Cardiac fibroblast (primary cell): ENCODE data around the gene PAN2.
"Not testable (repeated sequence)": the region's sequence is repeated elsewhere in the genome, so short reads cannot be mapped to it uniquely, and the experiment has no call there.

Experiments used
- DNase-seq, 2 donors: peaks; one replicate each; pipeline versions ENCODE4 v3.0.0 to v3.0.0-alpha.2; 2010; ENCODE audit warnings: low read depth in 2 of 2
- H3K4me3 ChIP-seq, 2 donors: replicated peaks in 1 of 2; 1 replicate in 1 of 2; 2 replicates in 1 of 2; pipeline ENCODE4 v1.5.1; 2011; ENCODE audit warnings: low read depth in 2 of 2, low read length in 2 of 2, mild to moderate bottlenecking in 2 of 2, moderate library complexity in 1 of 2
- TF ChIP-seq, protein P1 (sequence below): IDR thresholded peaks from one replicate; pipeline ENCODE4 v1.5.1; 2011; ENCODE audit warnings: low read depth, mild to moderate bottlenecking, low read length, inconsistent platforms

PAN2 gene

GRCh38 chr12:56359851-56360767, 26.3 kb upstream of the PAN2 start, which contains the start of gene STAT2:
Gene STAT2, minus strand, starts transcription at chr12:56360107. Its CDS starts 3,536 bp downstream, at chr12:56356571.
- DNase-seq = peak; percentile 100
- TF ChIP-seq, protein P1, sequence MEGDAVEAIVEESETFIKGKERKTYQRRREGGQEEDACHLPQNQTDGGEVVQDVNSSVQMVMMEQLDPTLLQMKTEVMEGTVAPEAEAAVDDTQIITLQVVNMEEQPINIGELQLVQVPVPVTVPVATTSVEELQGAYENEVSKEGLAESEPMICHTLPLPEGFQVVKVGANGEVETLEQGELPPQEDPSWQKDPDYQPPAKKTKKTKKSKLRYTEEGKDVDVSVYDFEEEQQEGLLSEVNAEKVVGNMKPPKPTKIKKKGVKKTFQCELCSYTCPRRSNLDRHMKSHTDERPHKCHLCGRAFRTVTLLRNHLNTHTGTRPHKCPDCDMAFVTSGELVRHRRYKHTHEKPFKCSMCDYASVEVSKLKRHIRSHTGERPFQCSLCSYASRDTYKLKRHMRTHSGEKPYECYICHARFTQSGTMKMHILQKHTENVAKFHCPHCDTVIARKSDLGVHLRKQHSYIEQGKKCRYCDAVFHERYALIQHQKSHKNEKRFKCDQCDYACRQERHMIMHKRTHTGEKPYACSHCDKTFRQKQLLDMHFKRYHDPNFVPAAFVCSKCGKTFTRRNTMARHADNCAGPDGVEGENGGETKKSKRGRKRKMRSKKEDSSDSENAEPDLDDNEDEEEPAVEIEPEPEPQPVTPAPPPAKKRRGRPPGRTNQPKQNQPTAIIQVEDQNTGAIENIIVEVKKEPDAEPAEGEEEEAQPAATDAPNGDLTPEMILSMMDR = no peak
- H3K4me3 ChIP-seq = peak within 1 kb of the TSS; percentile 76 to 86

DNA sequence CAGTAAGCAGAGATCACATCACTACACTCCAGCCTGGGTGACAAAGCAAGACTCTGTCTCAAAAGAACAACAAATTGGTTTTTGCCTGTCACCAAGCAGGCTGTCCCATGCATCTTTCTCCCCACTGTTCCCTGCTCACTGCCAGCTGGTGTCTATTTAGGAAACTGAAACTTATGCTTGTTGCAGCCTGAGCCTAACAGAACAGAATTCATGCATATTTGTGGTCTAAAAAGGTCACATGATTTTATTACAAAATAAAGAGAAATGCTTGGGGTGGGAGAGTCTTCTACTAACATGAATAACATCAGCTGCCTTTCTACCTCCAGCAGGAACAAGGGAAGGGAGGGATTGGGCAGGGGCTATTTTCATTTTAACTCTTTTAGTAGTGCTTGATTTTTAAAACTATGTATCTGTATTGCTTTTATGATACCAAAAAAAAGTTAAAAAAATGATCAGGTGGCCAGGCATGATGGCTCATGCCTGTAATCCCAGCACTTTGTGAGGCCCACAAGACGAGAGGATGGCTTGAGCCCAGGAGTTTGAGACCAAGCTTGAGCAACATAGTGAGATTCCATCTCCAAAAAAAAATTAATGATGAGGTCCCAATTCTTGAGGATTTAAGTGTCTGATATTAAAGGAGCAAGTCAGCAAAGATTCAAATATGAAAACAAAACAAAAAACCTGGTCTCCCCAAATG, 25.2 kb upstream of the PAN2 start:
- H3K4me3 ChIP-seq = peak overlapping the region; percentile 76 to 86
- peak; percentile 82 to 88 for DNase-seq
- TF ChIP-seq, protein P1 = no peak

DNA sequence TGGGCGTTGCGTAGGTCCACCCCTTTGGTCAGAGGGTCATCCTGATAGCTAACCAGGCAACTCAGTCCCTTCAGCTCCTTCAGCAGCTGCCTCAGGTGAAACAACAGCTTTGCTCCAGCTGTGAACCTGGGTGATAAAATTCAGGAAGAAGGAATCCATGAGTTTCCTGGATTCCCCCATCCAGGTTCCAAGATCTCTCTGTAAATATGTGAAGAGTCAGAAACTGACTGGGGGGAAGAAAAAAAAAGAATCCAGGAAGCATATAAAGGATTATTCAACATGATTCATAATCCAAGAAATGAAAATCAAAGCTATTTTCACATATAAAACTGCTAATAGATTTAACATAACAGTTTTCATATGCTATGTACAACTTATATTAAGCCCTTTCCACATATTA, 17.5 kb upstream of the PAN2 start:
- DNase-seq = no peak
- TF ChIP-seq, protein P1 = no peak
- H3K4me3 ChIP-seq = no peak overlapping the region

GRCh38 chr12:56350662-56351061, 16.9 kb upstream of the PAN2 start:
- no peak for DNase-seq
- TF ChIP-seq, protein P1 = no peak
- no peak overlapping the region for H3K4me3 ChIP-seq

DNA sequence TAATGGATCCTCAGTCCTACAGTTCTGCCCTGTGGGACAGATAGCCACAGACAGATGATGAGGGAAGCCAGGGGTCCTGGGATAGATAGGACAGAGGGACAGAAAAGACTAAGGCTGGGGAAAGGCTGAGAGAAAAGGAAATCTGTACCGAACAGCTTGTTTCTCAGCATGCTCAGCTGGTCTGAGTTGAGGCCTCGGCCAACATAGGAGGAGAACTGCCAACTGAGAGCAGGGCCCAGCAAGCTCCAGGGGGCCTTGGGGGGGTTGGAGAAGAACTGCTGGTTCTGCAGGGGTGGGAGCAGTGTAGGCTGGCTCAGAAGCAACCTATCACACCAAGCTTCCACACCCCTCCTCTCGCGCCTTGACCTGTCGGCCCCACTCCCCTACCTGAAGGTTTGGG, 15.0 kb upstream of the PAN2 start:
- DNase-seq = no peak
- no peak overlapping the region for H3K4me3 ChIP-seq
- TF ChIP-seq, protein P1 = no peak

DNA sequence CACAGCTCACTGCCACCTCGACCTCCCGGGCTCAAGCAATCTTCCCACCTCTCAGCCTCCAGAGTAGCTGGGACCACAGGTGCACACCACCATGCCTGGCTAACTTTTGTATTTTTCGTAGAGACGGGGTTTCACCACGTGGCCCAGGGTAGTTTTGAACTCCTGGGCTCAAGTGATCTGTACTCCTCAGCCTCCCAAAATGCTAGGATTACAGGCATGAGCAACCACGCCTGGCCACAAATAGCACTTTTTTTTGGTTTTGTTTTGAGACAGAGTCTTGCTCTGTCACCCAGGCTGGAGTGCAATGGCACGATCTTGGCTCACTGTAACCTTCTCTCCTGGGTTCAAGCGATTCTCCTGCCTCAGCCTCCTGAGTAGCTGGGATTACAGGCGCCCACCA, 13.5 kb upstream of the PAN2 start:
- H3K4me3 ChIP-seq, DNase-seq: not testable (repeated sequence)

DNA sequence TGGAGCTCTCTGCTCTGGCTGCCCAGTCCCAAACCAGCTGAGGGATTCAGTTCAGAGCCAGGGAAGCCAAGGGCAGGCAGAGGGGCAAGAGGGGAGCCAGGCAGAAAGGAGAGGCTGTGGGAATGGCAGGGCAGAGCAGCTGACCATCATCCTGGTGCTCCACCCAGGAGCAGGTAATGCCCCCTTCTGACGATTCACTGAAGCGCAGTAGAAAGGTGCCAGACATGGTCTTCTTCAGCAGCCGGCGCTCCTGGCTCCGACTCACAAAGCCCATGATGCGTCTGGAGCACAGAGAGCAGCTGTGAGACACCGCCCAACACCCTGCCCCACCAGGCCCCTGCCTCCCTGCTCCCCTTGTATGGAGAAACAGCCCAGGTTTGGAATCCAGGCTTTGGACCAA, 12.9 kb upstream of the PAN2 start:
- no peak overlapping the region for H3K4me3 ChIP-seq
- TF ChIP-seq, protein P1 = no peak
- DNase-seq = peak in 1 of 2 donors; percentile 10

DNA sequence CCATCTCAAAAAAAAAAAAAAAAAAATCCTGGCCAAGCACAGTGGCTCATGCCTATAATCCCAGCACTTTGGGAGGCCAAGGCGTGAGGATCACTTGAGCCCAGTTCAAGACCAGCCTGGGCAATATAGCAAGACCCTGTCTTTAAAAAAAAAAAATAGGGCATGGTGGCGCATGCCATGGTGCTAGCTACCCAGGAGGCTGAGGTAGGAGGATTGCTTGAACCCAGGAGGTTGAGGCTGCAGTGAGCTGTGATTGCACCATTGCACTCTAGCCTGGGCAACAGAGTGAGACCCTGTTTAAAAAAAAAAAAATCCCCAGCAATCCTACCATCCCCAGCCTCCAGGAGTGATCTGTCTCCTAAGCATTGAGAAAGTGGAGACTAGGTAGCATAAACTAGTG, 8.5 kb upstream of the PAN2 start:
- DNase-seq, H3K4me3 ChIP-seq: not testable (repeated sequence)
